OCI-LY1 (cell line): ENCODE results near the gene SH3RF3.

ENCODE experiments used
- H2AFZ ChIP-seq: fragments of 200-600 bp; sonication (generic), shearing (Covaris generic); 2 replicates; pipeline ENCODE4 v1.6.0; 2014; ENCODE audit warnings: antibody characterized with exemption, mild to moderate bottlenecking, low read length
- H3F3A ChIP-seq: fragments of 200-600 bp; sonication (generic), shearing (Covaris generic); 2 replicates; pipeline ENCODE4 v1.6.0; 2014; ENCODE audit warnings: mild to moderate bottlenecking, antibody characterized with exemption, low read length, moderate library complexity; ENCODE audit not compliant: insufficient read depth
- H3K27ac ChIP-seq: fragments of 200-600 bp; sonication (generic); 2 replicates; pipeline ENCODE4 v1.5.1; 2014; ENCODE audit warnings: low read length, mixed run types, mild to moderate bottlenecking, low read depth; ENCODE audit not compliant: poor library complexity, severe bottlenecking
- H3K27me3 ChIP-seq: fragments of 200-600 bp; sonication (generic); 2 replicates; pipeline ENCODE4 v1.6.0; 2014; ENCODE audit warnings: antibody characterized with exemption, mild to moderate bottlenecking, low read length, moderate library complexity; ENCODE audit not compliant: insufficient read depth
- H3K36me3 ChIP-seq: fragments of 200-600 bp; sonication (generic); 2 replicates; pipeline ENCODE4 v1.6.1; 2014; ENCODE audit warnings: mild to moderate bottlenecking, antibody characterized with exemption, low read length, moderate library complexity, mixed read lengths; ENCODE audit not compliant: insufficient read depth
- H3K4me1 ChIP-seq: fragments of 200-600 bp; sonication (generic); 2 replicates; pipeline ENCODE4 v1.5.1; 2014; ENCODE audit warnings: mild to moderate bottlenecking, low read length, moderate library complexity; ENCODE audit not compliant: insufficient read depth, severe bottlenecking
- H3K4me2 ChIP-seq: fragments of 200-600 bp; sonication (generic), shearing (Covaris generic); 2 replicates; pipeline ENCODE4 v1.6.1; 2014; ENCODE audit warnings: low read length
- H3K4me3 ChIP-seq: fragments of 200-600 bp; sonication (generic); 2 replicates; pipeline ENCODE4 v1.5.1; 2014; ENCODE audit warnings: low read length, low read depth, mild to moderate bottlenecking, mixed read lengths; ENCODE audit not compliant: poor library complexity, severe bottlenecking
- H3K79me2 ChIP-seq: fragments of 200-600 bp; shearing (Covaris generic); 2 replicates; pipeline ENCODE4 v1.6.1; 2016; ENCODE audit warnings: mixed run types, low read length, mixed read lengths; ENCODE audit not compliant: insufficient read depth
- H3K9ac ChIP-seq: fragments of 200-600 bp; sonication (generic), shearing (Covaris generic); 2 replicates; pipeline ENCODE4 v1.6.1; 2014; ENCODE audit warnings: mild to moderate bottlenecking, low read length, mixed read lengths
- H3K9me2 ChIP-seq: fragments of 200-600 bp; sonication (generic), shearing (Covaris generic); 2 replicates; pipeline ENCODE4 v1.6.1; 2014; ENCODE audit warnings: low read depth, mild to moderate bottlenecking, low read length, mixed read lengths
- H3K9me3 ChIP-seq: fragments of 200-600 bp; shearing (Covaris generic); 2 replicates; pipeline ENCODE4 v1.6.1; 2014; ENCODE audit warnings: low read length, mixed read lengths
- H4K20me1 ChIP-seq: fragments of 200-600 bp; sonication (generic), shearing (Covaris generic); 2 replicates; pipeline ENCODE4 v1.6.0; 2016; ENCODE audit warnings: mild to moderate bottlenecking, low read length; ENCODE audit not compliant: insufficient read depth
- EZH2 ChIP-seq: fragments of 200-600 bp; sonication (generic), shearing (Covaris generic); IDR thresholded peaks from 2 replicates; pipeline ENCODE4 v1.8.0; 2017; ENCODE audit warnings: borderline replicate concordance, mixed run types, mild to moderate bottlenecking, antibody characterized with exemption, low read length, moderate library complexity, mixed read lengths
- TF ChIP-seq, protein P1 (sequence below): fragments of 200-600 bp; sonication (generic), shearing (Covaris generic); IDR thresholded peaks from 2 replicates; pipeline ENCODE4 v1.5.1; 2017; ENCODE audit warnings: mild to moderate bottlenecking, antibody characterized with exemption, low read length, moderate library complexity, mixed read lengths

Gene SH3RF3

GRCh38 chr2:109246616-109247015 lies 117.6 kb downstream of the SH3RF3 start:
- no peaks in the 10 kb centered on the region for H3K4me1 ChIP-seq
- H3K4me3 ChIP-seq, result no peak overlapping the region
- no peaks in the 10 kb centered on the region for H4K20me1 ChIP-seq
- no peak overlapping the region for H3K27ac ChIP-seq
- H2AFZ ChIP-seq, result no peak overlapping the region
- no peaks in the 10 kb centered on the region for H3K9me3 ChIP-seq
- no peak overlapping the region for H3K4me2 ChIP-seq
- H3K79me2 ChIP-seq, result no peaks in the 10 kb centered on the region
- H3K27me3 ChIP-seq, result no peaks in the 10 kb centered on the region
- H3F3A ChIP-seq, result no peaks in the 10 kb centered on the region
- TF ChIP-seq, protein P1, sequence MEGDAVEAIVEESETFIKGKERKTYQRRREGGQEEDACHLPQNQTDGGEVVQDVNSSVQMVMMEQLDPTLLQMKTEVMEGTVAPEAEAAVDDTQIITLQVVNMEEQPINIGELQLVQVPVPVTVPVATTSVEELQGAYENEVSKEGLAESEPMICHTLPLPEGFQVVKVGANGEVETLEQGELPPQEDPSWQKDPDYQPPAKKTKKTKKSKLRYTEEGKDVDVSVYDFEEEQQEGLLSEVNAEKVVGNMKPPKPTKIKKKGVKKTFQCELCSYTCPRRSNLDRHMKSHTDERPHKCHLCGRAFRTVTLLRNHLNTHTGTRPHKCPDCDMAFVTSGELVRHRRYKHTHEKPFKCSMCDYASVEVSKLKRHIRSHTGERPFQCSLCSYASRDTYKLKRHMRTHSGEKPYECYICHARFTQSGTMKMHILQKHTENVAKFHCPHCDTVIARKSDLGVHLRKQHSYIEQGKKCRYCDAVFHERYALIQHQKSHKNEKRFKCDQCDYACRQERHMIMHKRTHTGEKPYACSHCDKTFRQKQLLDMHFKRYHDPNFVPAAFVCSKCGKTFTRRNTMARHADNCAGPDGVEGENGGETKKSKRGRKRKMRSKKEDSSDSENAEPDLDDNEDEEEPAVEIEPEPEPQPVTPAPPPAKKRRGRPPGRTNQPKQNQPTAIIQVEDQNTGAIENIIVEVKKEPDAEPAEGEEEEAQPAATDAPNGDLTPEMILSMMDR, result no peak
- TF ChIP-seq EZH2, result no peak
- H3K9ac ChIP-seq, result no peak overlapping the region
- no peaks in the 10 kb centered on the region for H3K9me2 ChIP-seq
- H3K36me3 ChIP-seq, result no peaks in the 10 kb centered on the region

DNA sequence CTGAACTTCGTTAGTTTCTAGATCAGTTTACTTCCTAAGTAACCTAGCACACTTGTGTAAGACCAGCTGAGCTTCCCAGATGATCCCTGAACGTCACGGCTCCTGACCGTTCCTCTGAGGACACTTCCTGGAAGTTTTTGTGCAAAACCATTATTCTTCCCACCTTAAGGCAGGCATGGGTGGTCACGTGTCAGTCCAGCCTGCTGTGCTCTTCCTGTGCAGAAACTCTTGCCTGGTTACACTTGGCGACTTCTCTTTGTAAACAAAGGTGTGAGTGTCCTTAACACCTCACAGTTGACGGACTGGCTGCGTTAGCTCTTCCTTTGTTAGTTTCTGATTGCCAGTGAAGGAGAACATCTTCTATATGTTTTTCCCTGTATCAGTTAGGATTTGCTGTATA lies 118.3 kb downstream of the SH3RF3 start:
- Histone ChIP-seq H3K4me1 (no peaks in the 10 kb centered on the region), H3K27ac (no peak overlapping the region), H3K9me3 (no peaks in the 10 kb centered on the region), H4K20me1 (no peaks in the 10 kb centered on the region), H3F3A (no peaks in the 10 kb centered on the region), H3K4me3 (no peak overlapping the region), H3K27me3 (no peaks in the 10 kb centered on the region), H3K36me3 (no peaks in the 10 kb centered on the region), H3K9ac (no peak overlapping the region), H3K4me2 (no peak overlapping the region), H2AFZ (no peak overlapping the region), H3K9me2 (no peaks in the 10 kb centered on the region), H3K79me2 (no peaks in the 10 kb centered on the region)
- TF ChIP-seq EZH2, result no peak
- TF ChIP-seq, protein P1, result no peak

- Histone ChIP-seq H2AFZ (no peak overlapping the region), H3K4me1 (no peaks in the 10 kb centered on the region)
Observed at GRCh38 chr2:109247812-109248211, 118.8 kb downstream of the SH3RF3 start.

More at GRCh38 chr2:109247812-109248211, 118.8 kb downstream of the SH3RF3 start:
- no peaks in the 10 kb centered on the region for H3K79me2 ChIP-seq
- H4K20me1 ChIP-seq, result no peaks in the 10 kb centered on the region
- no peak for TF ChIP-seq EZH2
- TF ChIP-seq, protein P1, result no peak
- H3K36me3 ChIP-seq, result no peaks in the 10 kb centered on the region
- no peak overlapping the region for H3K4me3 ChIP-seq
- no peak overlapping the region for H3K9ac ChIP-seq
- no peak overlapping the region for H3K27ac ChIP-seq
- no peak overlapping the region for H3K4me2 ChIP-seq
- H3F3A ChIP-seq, result no peaks in the 10 kb centered on the region
- no peaks in the 10 kb centered on the region for H3K9me3 ChIP-seq
- no peaks in the 10 kb centered on the region for H3K27me3 ChIP-seq
- H3K9me2 ChIP-seq, result no peaks in the 10 kb centered on the region
